SK-N-SH (cell line): ENCODE data around the gene ACAP1.

Experiments used
- EP300 ChIP-seq, 2 experiments: IDR thresholded peaks; 2 replicates each; pipeline versions ENCODE4 v1.4.0 to v1.6.1; 2012; ENCODE audit warnings: borderline replicate concordance in 1 of 2, low read depth in 1 of 2, low read length in 1 of 2
- JUND ChIP-seq: IDR thresholded peaks from 2 replicates; pipeline ENCODE4 v1.4.0; 2012
- MEF2A ChIP-seq: IDR thresholded peaks from 2 replicates; pipeline ENCODE4 v1.4.0; 2012; ENCODE audit warnings: low read depth, borderline replicate concordance
- MXI1 ChIP-seq: IDR thresholded peaks from 2 replicates; pipeline ENCODE4 v1.6.1; 2012; ENCODE audit warnings: mild to moderate bottlenecking, low read depth, low read length, improper control_type of control experiment
- POLR2AphosphoS5 ChIP-seq: IDR thresholded peaks from 2 replicates; pipeline ENCODE4 v1.6.1; 2012; ENCODE audit warnings: low read depth, low read length
- RCOR1 ChIP-seq: fragments of 150-350 bp; IDR thresholded peaks from 2 replicates; pipeline ENCODE4 v1.6.1; 2017; ENCODE audit warnings: antibody characterized with exemption, low read length
- RXRA ChIP-seq: IDR thresholded peaks from 2 replicates; pipeline ENCODE4 v1.4.0; 2012; ENCODE audit warnings: low read depth, mild to moderate bottlenecking, borderline replicate concordance
- TF ChIP-seq, protein P1 (sequence below): IDR thresholded peaks from 2 replicates; pipeline ENCODE4 v1.4.0; 2012; ENCODE audit warnings: low read depth, borderline replicate concordance
- TF ChIP-seq, protein P2 (sequence below): IDR thresholded peaks from 2 replicates; pipeline ENCODE4 v1.6.1; 2012; ENCODE audit warnings: mild to moderate bottlenecking, low read depth, low read length, moderate library complexity
- TF ChIP-seq, protein P3 (sequence below): fragments of 200-600 bp; sonication (generic); IDR thresholded peaks from 2 replicates; pipeline ENCODE4 v1.6.1; 2017; ENCODE audit warnings: antibody characterized with exemption, mild to moderate bottlenecking, moderate library complexity
- TF ChIP-seq, protein P4 (sequence below): IDR thresholded peaks from 2 replicates; pipeline ENCODE4 v1.4.0; 2012; ENCODE audit warnings: low read depth

DNA sequence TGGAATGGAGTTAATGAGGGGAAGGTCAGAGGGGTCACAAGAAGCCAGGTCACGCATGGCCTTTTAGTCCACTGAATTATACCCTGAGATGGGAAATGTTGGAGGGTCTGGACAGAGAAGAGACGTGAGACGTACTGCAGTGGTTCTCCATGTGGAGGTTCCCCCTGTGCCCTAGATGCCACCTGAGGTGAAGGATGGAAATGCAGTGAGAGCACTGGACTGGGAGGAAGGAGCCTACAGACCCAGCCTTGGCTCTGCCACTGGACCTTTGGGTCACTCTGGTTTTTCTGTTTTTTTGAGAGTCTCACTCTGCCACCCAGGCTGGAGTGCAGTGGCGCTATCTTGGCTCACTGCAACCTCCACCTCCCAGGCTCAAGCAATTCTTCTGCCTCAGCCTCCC is 59.8 kb downstream of the ACAP1 start:
- TF ChIP-seq, protein P1, sequence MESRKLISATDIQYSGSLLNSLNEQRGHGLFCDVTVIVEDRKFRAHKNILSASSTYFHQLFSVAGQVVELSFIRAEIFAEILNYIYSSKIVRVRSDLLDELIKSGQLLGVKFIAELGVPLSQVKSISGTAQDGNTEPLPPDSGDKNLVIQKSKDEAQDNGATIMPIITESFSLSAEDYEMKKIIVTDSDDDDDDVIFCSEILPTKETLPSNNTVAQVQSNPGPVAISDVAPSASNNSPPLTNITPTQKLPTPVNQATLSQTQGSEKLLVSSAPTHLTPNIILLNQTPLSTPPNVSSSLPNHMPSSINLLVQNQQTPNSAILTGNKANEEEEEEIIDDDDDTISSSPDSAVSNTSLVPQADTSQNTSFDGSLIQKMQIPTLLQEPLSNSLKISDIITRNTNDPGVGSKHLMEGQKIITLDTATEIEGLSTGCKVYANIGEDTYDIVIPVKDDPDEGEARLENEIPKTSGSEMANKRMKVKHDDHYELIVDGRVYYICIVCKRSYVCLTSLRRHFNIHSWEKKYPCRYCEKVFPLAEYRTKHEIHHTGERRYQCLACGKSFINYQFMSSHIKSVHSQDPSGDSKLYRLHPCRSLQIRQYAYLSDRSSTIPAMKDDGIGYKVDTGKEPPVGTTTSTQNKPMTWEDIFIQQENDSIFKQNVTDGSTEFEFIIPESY, result no peak
- TF ChIP-seq, protein P2, sequence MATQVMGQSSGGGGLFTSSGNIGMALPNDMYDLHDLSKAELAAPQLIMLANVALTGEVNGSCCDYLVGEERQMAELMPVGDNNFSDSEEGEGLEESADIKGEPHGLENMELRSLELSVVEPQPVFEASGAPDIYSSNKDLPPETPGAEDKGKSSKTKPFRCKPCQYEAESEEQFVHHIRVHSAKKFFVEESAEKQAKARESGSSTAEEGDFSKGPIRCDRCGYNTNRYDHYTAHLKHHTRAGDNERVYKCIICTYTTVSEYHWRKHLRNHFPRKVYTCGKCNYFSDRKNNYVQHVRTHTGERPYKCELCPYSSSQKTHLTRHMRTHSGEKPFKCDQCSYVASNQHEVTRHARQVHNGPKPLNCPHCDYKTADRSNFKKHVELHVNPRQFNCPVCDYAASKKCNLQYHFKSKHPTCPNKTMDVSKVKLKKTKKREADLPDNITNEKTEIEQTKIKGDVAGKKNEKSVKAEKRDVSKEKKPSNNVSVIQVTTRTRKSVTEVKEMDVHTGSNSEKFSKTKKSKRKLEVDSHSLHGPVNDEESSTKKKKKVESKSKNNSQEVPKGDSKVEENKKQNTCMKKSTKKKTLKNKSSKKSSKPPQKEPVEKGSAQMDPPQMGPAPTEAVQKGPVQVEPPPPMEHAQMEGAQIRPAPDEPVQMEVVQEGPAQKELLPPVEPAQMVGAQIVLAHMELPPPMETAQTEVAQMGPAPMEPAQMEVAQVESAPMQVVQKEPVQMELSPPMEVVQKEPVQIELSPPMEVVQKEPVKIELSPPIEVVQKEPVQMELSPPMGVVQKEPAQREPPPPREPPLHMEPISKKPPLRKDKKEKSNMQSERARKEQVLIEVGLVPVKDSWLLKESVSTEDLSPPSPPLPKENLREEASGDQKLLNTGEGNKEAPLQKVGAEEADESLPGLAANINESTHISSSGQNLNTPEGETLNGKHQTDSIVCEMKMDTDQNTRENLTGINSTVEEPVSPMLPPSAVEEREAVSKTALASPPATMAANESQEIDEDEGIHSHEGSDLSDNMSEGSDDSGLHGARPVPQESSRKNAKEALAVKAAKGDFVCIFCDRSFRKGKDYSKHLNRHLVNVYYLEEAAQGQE, result no peak
- TF ChIP-seq MEF2A (no peak), EP300 (IDR thresholded peaks at IDR 0.05; ENCODE audit: borderline replicate concordance in 1 of 2, low read depth in 1 of 2, low read length in 1 of 2) (no peak), RXRA (no peak), JUND (no peak), RCOR1 (no peak), POLR2AphosphoS5 (no peak), MXI1 (no peak)
- TF ChIP-seq, protein P3, sequence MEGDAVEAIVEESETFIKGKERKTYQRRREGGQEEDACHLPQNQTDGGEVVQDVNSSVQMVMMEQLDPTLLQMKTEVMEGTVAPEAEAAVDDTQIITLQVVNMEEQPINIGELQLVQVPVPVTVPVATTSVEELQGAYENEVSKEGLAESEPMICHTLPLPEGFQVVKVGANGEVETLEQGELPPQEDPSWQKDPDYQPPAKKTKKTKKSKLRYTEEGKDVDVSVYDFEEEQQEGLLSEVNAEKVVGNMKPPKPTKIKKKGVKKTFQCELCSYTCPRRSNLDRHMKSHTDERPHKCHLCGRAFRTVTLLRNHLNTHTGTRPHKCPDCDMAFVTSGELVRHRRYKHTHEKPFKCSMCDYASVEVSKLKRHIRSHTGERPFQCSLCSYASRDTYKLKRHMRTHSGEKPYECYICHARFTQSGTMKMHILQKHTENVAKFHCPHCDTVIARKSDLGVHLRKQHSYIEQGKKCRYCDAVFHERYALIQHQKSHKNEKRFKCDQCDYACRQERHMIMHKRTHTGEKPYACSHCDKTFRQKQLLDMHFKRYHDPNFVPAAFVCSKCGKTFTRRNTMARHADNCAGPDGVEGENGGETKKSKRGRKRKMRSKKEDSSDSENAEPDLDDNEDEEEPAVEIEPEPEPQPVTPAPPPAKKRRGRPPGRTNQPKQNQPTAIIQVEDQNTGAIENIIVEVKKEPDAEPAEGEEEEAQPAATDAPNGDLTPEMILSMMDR, result no peak
- TF ChIP-seq, protein P4, sequence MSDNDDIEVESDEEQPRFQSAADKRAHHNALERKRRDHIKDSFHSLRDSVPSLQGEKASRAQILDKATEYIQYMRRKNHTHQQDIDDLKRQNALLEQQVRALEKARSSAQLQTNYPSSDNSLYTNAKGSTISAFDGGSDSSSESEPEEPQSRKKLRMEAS, result no peak
